Germinal center (tissue), 1 donor: Measurements from ENCODE around the gene TTC16.
"Not testable (repeated sequence)": the region's sequence is repeated elsewhere in the genome, so short reads cannot be mapped to it uniquely, and the experiment has no call there.

ENCODE experiments used
- DNase-seq: peaks from one replicate; pipeline ENCODE4 v3.0.0; 2012; ENCODE audit warnings: mixed read lengths, low spot score

The TTC16 gene

DNA sequence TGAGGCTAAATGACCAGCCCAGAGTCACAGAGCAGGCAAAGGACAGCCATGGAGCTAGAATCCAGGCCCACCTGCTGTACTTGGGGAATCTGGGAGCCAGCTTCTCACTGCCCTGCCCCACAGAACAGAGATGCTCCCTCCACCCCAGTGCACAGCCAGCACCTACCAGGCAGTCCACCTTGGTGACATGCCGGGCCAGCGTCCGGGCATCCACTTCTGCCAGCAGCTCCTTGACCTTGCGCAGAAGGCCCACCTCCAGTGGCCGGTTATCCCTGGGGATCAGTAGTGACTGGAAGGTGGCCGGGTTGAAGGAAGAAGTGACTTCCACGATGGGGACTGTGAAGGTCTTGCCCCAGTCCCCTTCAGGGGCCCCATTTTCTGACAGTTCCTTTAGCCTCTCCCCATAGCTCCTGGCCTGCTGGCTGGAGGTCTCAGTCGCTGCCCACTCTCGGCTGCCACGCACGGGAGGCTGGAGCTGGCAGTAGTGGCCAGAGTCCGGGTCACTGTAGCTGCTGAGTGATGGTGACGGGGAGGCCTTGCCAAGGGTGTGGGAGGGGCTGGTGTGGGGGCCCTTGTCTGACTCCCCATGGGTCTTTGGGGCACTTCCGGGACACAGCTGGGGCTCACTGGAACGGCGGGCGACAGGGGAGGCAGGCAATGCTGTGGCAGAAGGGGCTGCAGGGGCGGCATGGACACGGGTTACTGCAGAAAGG is 28.7 kb downstream of the TTC16 start:
- no peak for DNase-seq

DNA sequence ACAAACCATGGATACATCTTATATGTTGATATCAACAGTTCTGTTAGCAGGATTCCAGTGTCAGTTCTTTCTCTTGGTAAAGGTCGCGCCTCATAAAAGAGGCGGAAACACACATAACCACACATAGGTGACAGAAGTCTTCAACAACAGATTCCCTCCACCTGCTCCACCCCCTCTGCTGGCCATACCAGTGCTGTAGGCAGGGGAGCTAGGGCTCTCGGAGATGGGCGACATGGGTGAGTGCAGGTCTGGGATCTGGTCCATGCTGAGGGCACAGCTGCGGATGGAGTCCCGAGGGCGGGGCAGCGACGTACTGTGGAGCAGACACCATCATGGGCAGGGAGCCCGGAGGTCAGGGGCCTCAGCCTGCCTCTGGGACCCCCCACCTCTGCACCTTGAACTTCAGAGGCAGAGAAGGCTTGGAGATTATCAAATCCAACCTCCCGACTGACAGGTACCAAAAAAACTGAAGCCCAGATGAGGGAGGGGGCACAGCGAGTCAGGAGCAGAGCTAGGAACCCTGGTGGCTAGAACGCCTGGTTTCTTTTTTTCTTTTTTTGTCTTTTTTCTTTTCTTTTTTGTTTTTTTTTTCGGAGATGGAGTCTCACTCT is 31.2 kb downstream of the TTC16 start:
- DNase-seq: no peak

DNA sequence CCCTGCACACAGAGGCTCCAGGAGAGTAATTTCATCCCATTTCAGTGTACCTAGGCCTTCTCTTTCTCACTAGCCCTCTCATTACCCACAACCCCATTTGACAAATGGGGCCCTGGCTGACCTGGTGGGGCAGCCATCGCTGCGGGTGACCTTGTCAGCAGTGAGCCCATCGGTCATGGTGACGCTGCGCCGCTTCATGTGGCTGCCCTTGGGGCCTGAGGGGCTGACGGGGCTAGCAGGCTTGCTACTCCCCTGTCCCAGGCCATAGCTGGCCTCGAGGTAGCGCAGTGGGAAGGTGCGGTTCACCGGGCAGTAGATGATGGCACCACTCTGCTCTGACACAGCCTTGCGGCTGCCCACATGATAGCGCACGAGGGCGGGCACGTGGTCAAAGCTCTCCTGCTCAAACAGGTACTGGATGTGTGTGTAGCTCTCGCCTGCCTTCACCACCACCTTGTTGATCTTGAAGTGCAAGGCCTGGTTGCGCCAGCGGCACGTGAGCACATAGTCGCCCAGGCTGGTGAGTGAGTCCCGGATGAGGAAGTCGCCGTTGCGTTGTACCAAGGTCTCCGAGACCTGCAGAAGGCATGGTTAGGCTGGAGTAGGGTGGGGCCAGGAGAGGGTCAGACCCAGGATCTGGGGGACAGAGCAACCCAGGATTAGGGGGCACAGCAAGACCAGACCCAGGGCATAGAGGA is 33.4 kb downstream of the TTC16 start:
- DNase-seq: no peak

DNA sequence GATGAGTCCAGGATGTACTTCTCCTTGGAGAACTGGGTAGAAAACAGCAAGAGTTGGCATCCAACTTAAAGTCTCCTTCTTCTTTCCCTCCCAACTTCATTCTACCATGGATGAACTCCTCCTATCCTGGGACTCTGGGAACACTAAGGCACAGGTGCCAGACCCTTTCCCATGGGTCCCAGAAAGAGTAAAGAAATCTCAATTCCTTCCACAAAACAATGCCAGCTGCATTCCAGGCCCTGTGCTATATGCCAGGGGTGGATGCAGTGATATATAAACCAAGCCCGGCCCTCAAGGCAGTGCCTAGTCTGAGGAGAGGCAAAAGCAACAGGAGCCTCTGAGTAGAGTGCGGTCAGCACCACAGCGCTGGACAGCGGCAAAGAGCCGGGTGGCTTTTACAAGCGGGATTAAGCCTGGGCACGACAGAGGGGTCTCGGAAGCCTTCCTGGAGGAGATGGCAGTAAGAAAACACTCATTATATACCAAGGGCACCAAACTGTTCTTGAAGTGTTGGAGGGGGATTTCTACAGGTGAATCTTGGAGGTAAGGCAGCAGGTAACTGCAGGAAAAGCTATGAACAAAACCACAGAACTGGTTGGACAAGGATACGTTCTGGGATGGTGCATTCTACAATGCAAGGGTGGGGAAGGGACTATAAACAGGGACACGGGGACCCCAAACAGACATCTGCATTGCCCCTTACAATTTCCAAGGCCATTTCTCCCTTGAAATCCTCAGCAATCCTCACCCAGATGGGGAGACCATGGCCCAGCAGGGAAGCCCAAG is 35.6 kb downstream of the TTC16 start:
- no peak for DNase-seq

DNA sequence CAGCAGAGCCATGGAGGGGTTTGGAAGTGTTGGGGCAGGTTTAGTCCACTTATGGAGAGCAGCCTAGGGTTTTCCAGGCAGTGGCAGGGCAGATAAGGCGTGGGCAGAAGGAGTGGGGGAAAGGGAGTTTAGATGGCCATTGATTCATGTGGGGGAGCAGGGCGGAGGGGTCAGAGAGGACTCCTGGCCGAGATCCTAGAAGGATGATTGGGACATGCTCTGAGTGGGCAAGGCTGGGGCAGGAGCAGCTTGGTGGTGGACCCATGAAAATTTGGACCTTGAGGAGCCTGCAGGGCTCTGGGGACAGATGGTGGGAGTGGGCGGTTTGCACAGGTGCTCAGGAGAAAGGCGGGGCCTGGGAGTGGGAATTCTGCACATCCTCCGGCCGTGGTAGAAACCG is 37.3 kb downstream of the TTC16 start:
- DNase-seq: no peak

DNA sequence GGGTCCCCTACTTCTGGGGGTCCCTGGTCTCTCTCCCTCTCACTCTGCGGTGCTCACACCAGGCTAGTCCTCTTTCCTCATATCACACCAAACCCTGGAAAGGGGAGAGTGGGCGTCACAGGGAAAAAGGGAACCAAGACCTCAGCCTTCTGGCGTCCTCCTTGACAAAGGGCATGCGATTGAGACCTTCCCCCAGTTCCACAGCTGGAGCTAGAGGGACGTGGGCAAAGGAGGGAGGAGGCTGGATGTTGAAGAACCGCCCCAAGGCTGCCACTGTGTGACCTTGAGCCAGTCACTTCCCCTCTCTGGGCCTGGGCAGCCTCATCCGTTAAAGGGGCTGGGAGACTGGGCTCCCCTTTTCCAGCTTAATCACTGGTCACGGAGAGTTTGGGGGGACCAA is 37.7 kb downstream of the TTC16 start:
- DNase-seq: no peak

DNA sequence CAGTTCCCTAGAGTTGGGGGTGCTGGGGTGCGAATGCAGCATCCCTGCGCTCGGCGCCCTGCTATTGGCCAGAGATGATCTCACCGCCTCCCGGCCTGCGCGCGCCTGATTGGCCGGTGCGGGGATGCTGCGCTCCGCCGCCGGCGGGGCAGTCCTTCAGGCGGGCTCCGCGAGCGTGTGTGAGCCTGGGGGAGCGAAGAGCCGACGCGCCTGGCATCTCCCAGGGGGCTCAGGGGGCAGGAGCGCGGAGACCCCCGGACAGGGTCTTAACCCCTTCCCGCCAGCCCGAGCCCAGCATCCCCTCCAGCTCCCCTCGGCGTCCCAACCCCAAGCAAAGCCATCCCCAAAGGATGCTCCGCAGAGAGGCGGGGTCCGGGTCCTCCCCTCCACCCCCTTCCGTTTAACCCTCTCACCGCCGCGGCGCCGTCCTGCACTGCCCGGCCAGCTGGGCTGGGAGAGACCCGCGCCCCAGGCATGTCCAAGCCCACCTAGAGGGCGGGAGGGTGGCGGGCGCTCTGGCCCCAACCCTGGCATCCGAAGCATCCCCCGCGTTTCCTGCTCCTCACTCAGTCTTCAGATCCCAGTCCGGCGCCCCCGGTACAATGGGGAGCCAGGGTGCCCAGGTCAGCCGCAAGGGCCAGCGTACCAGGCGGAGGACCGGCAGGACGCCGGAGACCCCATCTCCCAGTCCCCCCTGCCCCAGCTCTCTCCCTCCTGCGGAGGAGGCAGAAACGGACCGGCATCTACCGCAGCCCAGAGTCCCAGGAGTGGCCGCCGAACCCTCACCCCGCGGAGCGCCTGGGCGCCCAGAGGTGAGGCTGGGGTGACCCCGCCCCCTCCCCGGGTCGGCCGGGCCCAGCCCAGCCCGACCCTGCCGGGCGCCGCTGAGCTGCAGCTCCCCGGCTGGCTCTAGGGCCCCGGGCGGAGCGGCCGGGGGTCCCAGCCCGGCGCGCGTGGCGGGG is 38.5 kb downstream of the TTC16 start:
- DNase-seq: no peak

DNA sequence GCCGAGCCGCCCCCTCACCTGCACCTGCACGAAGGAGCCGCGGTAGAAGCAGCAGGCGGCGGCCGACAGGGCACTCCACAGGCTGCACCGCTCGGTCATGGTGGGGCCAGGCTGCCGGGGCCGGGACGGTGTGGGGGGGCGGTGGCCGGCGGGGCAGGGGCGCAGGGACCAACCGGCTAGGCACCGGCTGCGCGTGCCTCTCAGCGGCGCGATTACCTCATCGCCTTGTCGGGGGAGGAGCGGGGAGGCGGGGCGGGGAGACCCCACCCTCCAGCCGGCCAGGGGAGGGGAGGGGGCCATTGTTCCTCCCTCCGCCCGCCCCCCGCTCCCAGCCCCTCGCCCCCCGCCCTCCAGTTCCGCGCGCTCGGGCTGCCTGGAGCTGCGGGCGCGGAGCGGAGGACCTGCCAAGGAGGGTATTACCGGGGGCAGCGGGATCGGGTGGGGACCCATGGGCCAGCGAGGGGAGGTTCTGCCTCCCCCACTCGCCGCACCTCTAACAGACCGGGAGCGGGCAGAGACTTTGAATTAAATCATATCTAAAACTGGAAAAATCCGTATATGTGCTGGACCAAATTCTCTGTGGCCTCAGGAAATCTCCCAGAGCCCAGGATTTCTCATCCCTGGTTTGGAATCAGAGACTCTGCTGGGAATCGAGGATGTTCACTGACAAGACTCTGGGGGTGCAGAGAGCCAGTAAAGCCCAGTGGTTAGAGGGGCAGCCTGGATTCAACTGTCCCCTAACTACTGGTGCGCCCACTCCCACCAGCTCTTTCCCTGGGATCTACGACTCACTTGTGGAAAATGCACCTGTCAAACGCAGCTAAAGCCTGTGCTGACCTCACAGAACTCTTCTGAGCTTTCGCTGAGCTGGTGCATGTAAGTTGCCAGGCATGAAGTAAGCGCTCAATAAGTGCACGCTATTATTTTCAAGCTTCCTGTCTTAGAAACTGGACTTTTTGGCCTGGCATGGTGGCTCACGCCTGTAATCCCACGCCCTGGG is 39.5 kb downstream of the TTC16 start:
- no peak for DNase-seq

DNA sequence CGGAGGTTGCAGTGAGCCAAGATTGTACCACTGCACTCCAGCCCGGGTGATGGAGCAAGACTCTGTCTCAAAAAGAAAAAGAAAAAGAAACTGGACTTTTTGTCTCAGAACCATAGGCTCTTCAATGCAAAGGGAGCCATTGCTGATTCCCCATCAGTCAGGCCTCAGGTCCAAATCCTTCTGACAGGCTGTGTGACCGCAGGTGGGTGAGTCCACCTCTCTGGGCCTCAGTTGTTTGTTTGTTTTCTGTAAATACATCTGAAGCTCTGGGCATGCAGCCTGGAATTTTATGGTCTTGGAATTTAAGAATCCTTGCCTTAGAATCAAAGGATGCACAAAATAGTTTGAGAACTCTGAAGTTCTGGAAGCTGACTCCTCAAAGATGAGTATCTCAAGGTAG is 40.4 kb downstream of the TTC16 start:
- DNase-seq: no peak

DNA sequence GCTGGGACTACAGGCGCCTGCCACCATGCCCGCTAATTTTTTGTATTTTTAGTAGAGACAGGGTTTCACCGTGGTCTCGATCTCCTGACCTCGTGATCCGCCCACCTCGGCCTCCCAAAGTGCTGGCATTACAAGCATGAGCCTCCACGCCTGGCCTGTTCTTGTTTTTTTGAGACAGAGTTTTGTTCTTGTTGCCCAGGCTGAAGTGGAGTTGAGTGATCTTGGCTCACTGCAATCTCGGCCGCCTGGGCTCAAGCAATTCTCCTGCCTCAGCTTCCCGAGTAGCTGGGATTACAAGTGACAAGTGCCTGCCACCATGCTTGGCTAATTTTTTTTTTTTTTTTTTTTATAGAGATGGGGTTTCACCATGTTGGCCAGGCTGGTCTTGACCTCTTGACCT is 40.9 kb downstream of the TTC16 start:
- DNase-seq: not testable (repeated sequence)

DNA sequence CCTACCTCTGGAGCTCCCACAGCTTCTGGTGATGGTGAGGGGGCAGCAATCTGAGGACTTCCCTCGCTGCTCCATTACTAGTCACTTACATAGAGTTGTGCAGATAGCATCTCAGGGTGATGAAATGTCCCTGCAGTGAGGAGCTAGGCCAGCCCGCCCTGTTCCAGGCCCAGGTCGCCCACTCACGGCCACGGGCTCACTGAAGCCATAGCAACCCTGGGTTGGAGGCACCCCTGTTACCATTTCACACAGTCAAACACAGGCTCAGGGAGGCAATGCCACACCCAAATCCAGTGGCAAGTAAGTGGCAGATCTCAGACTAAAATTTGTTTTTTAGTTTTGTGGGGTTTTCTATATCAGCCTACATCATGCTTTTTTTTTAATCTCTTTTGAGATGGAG is 43.0 kb downstream of the TTC16 start:
- DNase-seq: no peak

DNA sequence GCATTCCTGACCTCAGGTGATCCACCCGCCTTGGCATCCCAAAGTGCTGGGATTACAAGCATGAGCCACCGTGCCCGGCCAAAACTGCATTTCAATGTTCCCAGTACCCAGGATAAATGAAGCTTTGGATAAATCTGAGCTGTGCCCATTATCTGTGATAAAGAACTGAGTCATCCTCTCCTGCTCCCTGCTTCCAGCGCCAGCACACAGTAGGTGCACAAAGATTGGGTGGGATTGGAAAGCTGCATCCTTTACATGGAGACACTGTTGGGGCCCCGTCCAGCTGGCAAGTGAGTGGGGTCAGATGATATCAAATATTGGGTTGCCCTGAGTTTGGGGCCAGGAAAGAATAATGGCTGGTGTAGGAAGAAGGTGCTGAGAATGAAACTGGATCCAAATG is 45.2 kb downstream of the TTC16 start:
- no peak for DNase-seq

DNA sequence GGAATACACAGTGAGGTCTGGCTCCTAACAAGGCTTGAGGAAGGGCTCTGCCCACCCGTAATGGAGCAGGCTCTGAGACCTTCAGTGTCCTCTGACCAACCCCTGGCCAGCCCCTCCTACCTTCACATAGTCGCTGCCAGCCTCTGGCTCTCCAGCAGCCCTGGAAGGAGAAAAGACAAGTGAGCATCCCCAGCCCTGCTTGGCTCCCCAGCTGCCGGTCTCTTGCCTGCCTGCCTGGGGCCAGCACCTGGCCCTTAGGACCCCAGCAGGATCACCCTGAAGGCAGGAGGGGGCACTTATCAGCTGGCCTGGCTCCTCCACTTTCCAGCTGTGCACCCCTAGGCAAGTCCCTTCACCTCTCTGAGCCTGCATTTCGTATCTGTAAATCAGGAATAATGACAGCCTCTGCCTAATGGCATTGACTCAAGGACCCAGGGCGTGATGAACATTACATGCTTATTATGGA is 45.6 kb downstream of the TTC16 start:
- no peak for DNase-seq

DNA sequence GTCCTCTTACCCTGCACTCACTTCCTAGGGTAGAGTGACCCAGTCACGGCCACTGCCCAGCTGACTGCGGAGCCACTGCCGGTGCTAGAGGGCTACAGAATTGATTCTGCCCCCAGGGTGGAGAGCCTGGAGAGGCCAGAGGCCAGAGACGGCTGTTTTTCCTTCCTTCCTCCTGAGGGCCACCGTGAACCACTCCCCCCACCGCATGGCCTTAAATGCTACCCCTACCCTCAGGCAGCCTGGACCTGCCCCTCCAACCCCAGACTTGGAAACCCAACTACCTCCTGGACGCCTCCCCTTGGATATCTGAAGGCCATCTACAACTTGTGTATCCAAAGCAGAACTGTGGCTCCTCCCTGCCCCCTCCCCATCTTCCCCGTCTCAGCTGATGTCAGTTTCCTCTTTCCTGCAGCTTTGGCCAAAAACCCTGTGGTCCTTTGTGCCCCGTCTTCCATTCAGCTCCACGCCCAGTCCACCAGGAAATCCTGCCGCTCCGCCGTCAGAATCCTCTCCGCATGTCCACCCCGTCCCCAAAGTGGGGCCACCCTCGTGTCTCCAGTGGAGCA is 46.3 kb downstream of the TTC16 start:
- DNase-seq: no peak

DNA sequence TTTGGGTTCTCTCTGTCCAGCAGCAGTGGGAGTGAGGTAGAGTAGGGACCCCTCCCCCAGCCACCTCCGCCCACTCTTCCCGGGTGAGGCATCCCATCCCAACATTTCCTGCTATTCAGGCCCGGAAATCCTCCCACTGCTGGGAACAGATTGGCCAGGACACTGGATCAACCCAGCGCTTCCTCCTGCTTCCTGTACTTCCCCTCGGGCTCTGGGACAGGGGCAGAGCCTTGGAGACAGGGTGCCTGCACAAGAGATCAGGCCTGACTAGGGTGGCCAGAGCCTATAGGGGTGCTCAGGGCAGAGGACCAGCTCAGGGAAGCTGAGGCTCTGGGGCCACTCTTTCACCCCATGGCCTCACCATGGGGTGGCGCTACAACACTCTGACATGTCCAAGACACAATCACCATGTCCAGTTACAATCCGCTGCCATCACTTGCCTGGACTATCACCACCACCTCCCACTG is 48.1 kb downstream of the TTC16 start:
- DNase-seq: no peak

DNA sequence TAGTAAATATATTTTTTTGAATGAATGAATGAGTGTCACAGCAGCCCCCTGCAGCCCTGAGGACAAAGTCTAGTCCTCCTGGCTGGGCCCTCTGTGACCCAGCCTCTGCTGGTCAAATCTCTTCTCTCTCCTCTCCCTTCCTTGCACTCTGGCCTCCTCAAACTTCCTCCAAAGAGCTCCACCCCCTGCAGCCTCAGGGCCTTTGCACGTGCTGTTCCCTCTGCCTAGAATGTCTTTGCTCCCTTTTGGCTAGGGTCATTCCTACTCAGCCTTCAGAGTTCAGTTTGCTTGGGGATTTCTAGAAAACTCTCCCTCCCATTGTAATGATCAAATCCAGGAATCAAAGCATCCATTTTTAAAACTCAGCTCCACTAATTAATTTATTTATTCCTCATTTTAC is 49.5 kb downstream of the TTC16 start:
- DNase-seq: no peak

DNA sequence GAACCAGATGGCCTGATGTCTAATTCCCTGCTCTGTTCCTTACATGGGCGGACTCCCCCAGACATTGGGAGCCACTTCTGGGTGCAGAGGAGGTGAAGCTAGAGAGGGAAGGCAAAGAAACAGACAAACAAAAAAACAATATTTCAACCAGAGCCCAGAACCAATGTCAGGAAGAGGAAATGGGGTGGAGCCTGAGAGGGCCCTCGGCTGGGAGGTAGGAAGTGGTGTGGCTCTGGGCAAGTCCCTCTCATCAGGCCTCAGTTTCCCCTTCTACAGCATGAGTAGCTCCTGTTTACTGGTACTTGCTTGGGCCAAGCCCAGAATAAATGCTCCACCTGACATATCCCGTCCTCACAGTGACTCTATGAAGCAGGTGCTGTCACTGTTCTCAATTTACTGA is 51.5 kb downstream of the TTC16 start:
- DNase-seq: no peak

DNA sequence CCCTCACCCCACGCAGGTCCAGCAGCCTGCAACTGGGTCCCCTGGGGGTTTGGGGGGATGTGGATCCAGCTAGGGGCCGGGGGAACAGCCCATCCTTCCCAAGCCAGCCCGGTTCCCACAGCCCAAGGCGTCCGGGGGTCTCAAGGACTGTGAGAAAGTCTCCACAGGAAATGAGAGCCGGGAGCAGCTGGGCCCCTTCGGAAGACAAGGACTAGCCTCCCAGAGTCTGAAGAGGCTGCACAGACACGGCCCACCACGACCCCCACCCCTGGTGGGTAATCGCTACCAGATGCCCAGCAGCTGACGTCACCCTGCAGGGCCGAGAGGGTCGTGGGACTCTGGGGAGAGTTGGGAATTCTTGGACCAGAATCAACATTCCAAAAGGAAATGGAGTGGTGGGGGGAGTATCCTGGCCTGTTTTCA is 52.0 kb downstream of the TTC16 start:
- DNase-seq: no peak

DNA sequence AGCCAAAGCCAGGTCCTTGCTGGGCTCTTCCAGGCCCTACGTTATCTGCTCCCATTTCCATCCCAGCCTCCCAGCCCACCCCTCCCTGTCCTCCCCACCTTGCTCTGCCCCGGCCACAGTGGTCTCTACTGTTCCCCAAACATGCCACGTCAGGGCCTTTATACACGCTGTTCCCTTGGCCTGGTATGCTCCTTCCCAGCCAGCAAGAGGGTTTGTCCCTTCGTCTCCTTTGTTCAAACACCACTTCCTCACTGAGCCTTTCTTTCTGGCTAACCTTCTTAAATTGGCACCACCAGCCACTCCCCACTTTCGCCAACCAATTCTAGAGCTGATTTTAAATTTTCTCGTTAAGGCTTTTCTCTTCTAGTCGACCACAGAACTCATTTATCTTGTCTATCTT is 52.8 kb downstream of the TTC16 start:
- DNase-seq: no peak

DNA sequence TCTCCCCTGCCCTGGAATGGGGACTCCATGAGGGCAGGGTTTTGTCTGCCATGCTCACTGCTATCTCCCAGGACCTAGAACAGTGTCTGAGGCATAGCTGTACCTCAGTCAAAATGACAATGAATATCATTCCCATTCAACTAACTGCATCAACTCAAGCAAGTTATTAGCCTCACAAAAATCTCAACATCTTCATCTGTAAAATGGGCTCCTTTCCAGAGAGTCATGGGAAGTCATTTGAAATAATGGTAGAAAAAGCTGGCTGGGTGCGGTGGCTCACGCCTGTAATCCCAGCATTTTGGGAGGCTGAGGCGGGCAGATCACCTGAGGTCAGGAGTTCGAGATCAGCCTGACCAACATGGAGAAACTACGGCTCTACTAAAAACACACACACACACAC is 53.2 kb downstream of the TTC16 start:
- no peak for DNase-seq
